Measurements from ENCODE around the gene GCG.

- TF ChIP-seq CTCF (IDR thresholded peaks at IDR 0.05 in 8 of 11, conservative IDR thresholded peaks at IDR 0.05 in 3 of 11) (no peak), POLR2A (IDR thresholded peaks at IDR 0.05) (no peak), POLR2AphosphoS5 (IDR thresholded peaks at IDR 0.05) (no peak)
These were observed 39.8 kb downstream of the GCG start for GRCh38 chr2:162111958-162112850.
